Ovary (tissue), 3 donors: ENCODE measurements around the gene PROB1.

ENCODE experiments used
- EP300 ChIP-seq: sonication (generic); formaldehyde crosslinking; IDR thresholded peaks from one replicate; pipeline ENCODE4 v1.6.1; 2017; ENCODE audit warnings: antibody characterized with exemption
- POLR2A ChIP-seq: fragments of 450-650 bp; IDR thresholded peaks from one replicate; pipeline ENCODE4 v1.6.1; 2017; ENCODE audit warnings: antibody characterized with exemption, mild to moderate bottlenecking, moderate library complexity
- TF ChIP-seq, protein P1 (sequence below), 3 donors: fragments of 450-650 bp in 2 of 3; fragments of 200-600 bp in 1 of 3; IDR thresholded peaks; one replicate each; pipeline versions ENCODE4 v1.5.1 to v1.8.0; 2016 to 2022; ENCODE audit warnings: antibody characterized with exemption in 3 of 3, mild to moderate bottlenecking in 1 of 3
- donor health status: DM: no; HTN: no; CAD: no.

DNA sequence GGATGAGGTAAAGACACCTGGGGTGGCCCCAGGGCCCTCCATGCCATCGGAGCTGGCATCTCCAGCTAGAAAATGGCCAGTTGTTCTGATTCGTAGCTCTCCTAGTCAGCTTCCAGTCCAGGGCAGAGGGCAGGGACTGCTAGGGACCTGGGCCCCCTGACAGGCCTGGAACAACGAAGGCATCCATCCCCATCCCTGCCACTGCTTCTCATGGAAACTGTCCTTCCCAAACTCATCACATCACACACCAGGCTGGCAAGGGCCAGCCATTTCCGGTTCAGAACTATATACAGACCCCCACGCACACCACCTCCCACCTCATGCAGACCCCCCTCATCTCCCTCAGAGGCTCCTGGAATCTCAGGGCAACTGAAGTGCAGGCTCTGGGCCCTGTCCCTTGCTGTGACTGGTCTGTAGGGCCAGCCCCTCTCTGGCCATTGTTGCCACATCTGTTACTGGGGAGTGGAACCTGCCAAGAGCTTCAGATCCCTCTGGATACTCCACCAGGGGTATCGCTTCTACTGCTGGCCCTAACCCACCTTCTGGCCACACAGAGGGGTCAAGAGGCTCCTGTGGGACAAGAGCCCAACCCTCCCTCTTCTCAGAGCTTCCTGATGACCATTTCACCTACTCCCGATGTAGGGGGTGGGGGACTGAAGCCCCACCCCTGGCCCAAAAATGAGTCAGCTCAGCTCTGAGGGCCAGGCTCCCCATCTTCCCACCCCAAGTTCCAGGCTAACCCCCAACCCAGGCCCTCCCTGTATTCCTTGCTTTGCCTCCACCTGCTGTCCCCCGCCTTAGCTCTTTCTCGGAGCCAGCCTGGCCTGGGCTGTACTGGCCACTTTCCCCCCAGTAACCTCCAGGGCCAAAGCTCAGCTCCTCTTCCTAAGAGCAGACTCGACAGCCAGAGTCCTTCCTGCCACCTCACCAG lies 4.0 kb downstream of the PROB1 start:
- TF ChIP-seq, protein P1, sequence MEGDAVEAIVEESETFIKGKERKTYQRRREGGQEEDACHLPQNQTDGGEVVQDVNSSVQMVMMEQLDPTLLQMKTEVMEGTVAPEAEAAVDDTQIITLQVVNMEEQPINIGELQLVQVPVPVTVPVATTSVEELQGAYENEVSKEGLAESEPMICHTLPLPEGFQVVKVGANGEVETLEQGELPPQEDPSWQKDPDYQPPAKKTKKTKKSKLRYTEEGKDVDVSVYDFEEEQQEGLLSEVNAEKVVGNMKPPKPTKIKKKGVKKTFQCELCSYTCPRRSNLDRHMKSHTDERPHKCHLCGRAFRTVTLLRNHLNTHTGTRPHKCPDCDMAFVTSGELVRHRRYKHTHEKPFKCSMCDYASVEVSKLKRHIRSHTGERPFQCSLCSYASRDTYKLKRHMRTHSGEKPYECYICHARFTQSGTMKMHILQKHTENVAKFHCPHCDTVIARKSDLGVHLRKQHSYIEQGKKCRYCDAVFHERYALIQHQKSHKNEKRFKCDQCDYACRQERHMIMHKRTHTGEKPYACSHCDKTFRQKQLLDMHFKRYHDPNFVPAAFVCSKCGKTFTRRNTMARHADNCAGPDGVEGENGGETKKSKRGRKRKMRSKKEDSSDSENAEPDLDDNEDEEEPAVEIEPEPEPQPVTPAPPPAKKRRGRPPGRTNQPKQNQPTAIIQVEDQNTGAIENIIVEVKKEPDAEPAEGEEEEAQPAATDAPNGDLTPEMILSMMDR (IDR thresholded peaks at IDR 0.05), result no peak
- TF ChIP-seq POLR2A (no peak), EP300 (no peak)
